Activated T-cell treated with anti-CD3 and anti-CD28 coated beads, Interleukin-2, amount 50 U/mL, for 72 hours (primary cell): ENCODE results near the gene CREB5. TPM values are rescaled to one million over a fixed set of nuclear protein-coding genes. Genes with fewer than 3 reads are reported as not detected.

Experiments
- ATAC-seq, 2 donors: fragments of 150-1000 bp; cut with Tn5 transposase; replicated peaks in 1 of 2; 2 replicates each; pipeline ENCODE4 v1.10.0; 2021; ENCODE audit warnings: moderate library complexity in 2 of 2, mild to moderate bottlenecking in 1 of 2
- DNase-seq, 2 donors: peaks; one replicate each; pipeline ENCODE4 v3.0.0; 2021 to 2022; ENCODE audit warnings: mixed read lengths in 1 of 2
- H3K27ac Mint-ChIP-seq: one replicate; pipeline ENCODE4 v1.8.0; 2022; ENCODE audit warnings: mild to moderate bottlenecking, moderate library complexity, mixed read lengths
- H3K27me3 Mint-ChIP-seq: one replicate; pipeline ENCODE4 v1.8.0; 2022; ENCODE audit warnings: low read depth, mixed read lengths
- H3K36me3 Mint-ChIP-seq, 2 donors: one replicate each; pipeline ENCODE4 v1.8.0; 2022; ENCODE audit warnings: mixed read lengths in 2 of 2, mild to moderate bottlenecking in 1 of 2; ENCODE audit not compliant: insufficient read depth in 2 of 2
- H3K4me1 Mint-ChIP-seq: one replicate; pipeline ENCODE4 v1.8.0; 2022; ENCODE audit warnings: low read depth, mixed read lengths
- H3K4me3 Mint-ChIP-seq, 2 donors: one replicate each; pipeline ENCODE4 v1.8.0; 2022; ENCODE audit warnings: mild to moderate bottlenecking in 2 of 2, mixed read lengths in 2 of 2, moderate library complexity in 2 of 2
- H3K9me3 Mint-ChIP-seq, 2 donors: one replicate each; pipeline ENCODE4 v1.8.0; 2022; ENCODE audit warnings: mixed read lengths in 2 of 2
- total RNA-seq, 2 donors: library from RNA; stranded (reverse); gene quantifications; one replicate each; pipeline ENCODE4 v1.2.3, GENCODE V29; 2022

Gene CREB5
- total RNA-seq, 2 donors from 2014 or later: 1.2 to 1.9 TPM

- Mint-ChIP-seq H3K27ac (no peak overlapping the region), H3K36me3 (no peaks in the 10 kb centered on the region), H3K9me3 (no peaks in the 10 kb centered on the region), H3K27me3 (peaks cover 65% of the 10 kb centered on the region), H3K4me1 (peaks cover 15% of the 10 kb centered on the region), H3K4me3 (peak overlapping the region; percentile 80 to 90)
- no peak for ATAC-seq
- DNase-seq: no peak
These were observed 440.8 kb downstream of the CREB5 start for GRCh38 chr7:28853150-28853549.

DNA sequence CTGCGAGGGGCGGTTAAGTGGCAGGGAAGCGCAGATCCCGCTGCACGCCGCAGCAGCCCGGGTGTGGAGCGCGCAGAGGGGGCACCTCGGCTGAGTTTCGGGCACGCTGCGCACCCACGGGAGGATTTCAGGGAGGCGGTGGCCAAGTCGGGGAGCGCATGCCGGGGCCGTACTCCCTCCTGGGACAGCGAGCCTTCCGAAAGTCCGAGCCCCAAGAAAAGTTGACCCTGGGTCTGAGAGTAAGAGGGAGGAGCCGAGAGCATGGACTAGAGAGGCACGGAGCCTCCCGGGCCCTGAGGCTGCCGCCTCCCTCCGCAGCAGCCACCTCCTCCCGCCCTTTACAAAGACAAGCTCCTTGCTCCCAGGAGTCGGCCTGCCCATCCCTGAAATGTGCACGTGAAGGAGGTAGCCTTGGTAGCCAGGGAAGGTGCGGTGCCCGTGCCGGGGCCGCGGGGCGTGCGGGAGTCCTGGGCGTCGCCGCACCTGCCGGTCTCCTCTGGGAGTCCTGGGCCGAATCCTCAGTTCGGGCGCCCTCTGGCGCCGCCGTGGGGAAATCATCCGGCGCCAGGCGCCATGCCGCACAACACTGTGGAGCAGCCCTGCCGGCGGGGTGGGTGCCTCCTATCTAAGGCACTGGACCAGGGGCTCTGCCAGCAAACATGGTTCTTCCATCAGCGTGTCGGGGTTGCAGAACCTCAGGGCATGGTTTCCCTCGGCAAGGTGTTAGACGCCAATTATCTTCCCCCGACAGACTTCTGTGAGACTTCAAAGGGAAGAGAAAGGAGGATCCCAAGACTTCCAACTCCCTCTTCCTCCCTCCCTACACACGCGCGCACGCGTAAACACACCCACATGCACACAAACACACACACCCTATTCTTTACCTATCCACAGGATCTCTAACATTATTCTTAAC lies 441.8 kb downstream of the CREB5 start:
- H3K9me3 Mint-ChIP-seq: no peaks in the 10 kb centered on the region
- H3K4me3 Mint-ChIP-seq: peak overlapping the region; percentile 80 to 90
- peaks cover 72% of the 10 kb centered on the region for H3K27me3 Mint-ChIP-seq
- H3K4me1 Mint-ChIP-seq: peaks cover 15% of the 10 kb centered on the region
- H3K27ac Mint-ChIP-seq: no peak overlapping the region
- DNase-seq (peak; percentile 76 to 83), ATAC-seq (peak; percentile 99 to 100)
- no peaks in the 10 kb centered on the region for H3K36me3 Mint-ChIP-seq

- peaks cover 79% of the 10 kb centered on the region for H3K27me3 Mint-ChIP-seq
- H3K27ac Mint-ChIP-seq: no peak overlapping the region
- DNase-seq (no peak), ATAC-seq (no peak)
- H3K36me3 Mint-ChIP-seq: no peaks in the 10 kb centered on the region
- H3K9me3 Mint-ChIP-seq: no peaks in the 10 kb centered on the region
- H3K4me3 Mint-ChIP-seq: peak overlapping the region in 1 of 2 donors; percentile 80
- H3K4me1 Mint-ChIP-seq: peaks cover 15% of the 10 kb centered on the region
These were observed 442.4 kb downstream of the CREB5 start for GRCh38 chr7:28854750-28855074.

DNA sequence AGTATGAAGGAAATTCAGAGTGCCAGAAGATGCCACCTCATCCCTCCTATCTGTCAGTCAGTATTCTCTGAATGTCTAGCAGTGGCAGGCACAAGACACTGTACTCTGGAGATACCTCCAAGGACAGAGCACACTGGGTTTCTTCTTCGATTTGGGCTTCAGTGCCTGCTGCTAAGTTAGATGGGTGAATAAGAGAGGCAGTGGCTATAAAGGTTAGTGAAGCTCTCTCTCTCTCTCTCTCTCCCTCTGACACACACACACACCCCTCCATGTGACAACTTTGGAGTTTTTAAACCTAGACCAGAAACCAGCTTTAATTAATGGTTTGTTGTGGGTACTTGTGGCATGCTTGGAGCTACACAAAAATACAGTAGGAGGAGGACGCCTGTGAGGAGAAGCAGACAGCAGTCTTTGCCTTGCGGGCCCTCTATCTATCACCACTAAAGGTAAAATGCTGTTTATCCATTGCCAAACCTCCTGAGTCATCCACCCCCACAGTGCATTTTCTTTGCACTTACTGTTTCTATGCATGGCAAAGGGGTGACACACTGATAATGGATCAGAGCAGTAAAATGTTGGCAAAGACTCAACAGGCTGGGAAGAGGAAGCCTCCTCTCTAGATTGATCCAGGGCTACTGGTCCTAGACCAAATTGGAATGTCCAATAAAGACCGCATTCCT lies 443.4 kb downstream of the CREB5 start:
- Mint-ChIP-seq H3K9me3 (no peaks in the 10 kb centered on the region), H3K4me1 (peaks cover 15% of the 10 kb centered on the region), H3K27me3 (peaks cover 85% of the 10 kb centered on the region), H3K27ac (no peak overlapping the region), H3K4me3 (no peak overlapping the region), H3K36me3 (no peaks in the 10 kb centered on the region)
- no peak for ATAC-seq
- DNase-seq: no peak

GRCh38 chr7:28856656-28857055 lies 444.3 kb downstream of the CREB5 start:
- Mint-ChIP-seq H3K9me3 (no peaks in the 10 kb centered on the region), H3K27me3 (peaks cover 75% of the 10 kb centered on the region), H3K27ac (no peak overlapping the region), H3K4me1 (peaks cover 15% of the 10 kb centered on the region), H3K36me3 (no peaks in the 10 kb centered on the region), H3K4me3 (no peak overlapping the region)
- ATAC-seq (no peak), DNase-seq (no peak)

GRCh38 chr7:28858206-28858605 lies 445.9 kb downstream of the CREB5 start:
- Mint-ChIP-seq H3K27ac (no peak overlapping the region), H3K4me3 (no peak overlapping the region), H3K27me3 (peaks cover 67% of the 10 kb centered on the region), H3K9me3 (no peaks in the 10 kb centered on the region), H3K4me1 (peaks cover 13% of the 10 kb centered on the region), H3K36me3 (no peaks in the 10 kb centered on the region)
- ATAC-seq (no peak), DNase-seq (no peak)

DNA sequence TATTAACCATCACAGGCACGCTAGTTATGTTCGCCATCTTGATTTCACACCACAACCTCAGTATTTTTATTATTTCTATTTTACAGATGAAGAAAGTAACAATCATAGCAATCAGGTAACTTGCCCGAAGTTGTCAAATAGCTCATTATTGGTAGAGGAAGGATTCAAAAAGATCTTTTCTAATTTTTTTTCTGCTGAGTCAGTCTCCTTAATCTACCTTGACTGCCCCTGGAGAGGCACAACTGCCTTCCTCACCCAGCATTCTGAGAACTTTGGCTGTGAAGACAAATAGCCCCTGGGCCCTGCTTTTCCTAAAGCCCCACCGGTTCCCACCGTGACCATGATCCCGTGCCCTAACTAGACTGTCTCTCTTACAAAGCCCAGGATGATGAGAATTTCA lies 446.6 kb downstream of the CREB5 start:
- Mint-ChIP-seq H3K9me3 (no peaks in the 10 kb centered on the region), H3K4me1 (peaks cover 6% of the 10 kb centered on the region), H3K4me3 (no peak overlapping the region), H3K27ac (no peak overlapping the region), H3K27me3 (peaks cover 66% of the 10 kb centered on the region), H3K36me3 (no peaks in the 10 kb centered on the region)
- ATAC-seq (no peak), DNase-seq (no peak)

DNA sequence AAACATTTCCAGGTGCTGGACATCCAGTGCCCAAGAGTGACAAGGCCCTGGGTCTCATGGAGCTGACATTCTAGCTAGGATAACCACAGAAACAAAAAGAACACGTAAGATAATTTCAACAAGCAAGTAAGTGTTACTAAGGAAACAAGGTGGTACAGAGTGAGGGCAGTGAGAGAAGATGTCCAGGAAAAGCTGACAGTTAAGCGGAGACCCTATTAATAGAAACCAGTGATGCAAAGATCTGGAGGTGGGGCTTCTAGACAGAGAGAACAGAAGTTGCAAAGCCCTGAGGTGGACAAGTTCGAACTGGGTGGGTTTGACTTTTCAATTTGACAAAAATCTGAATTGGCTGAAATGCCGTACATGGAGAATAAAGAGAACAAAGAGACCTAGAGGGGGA lies 449.5 kb downstream of the CREB5 start:
- H3K27me3 Mint-ChIP-seq: peaks cover 46% of the 10 kb centered on the region
- H3K9me3 Mint-ChIP-seq: no peaks in the 10 kb centered on the region
- H3K36me3 Mint-ChIP-seq: no peaks in the 10 kb centered on the region
- ATAC-seq (no peak), DNase-seq (no peak)
- H3K27ac Mint-ChIP-seq: no peak overlapping the region
- H3K4me1 Mint-ChIP-seq: no peaks in the 10 kb centered on the region
- no peak overlapping the region for H3K4me3 Mint-ChIP-seq

DNA sequence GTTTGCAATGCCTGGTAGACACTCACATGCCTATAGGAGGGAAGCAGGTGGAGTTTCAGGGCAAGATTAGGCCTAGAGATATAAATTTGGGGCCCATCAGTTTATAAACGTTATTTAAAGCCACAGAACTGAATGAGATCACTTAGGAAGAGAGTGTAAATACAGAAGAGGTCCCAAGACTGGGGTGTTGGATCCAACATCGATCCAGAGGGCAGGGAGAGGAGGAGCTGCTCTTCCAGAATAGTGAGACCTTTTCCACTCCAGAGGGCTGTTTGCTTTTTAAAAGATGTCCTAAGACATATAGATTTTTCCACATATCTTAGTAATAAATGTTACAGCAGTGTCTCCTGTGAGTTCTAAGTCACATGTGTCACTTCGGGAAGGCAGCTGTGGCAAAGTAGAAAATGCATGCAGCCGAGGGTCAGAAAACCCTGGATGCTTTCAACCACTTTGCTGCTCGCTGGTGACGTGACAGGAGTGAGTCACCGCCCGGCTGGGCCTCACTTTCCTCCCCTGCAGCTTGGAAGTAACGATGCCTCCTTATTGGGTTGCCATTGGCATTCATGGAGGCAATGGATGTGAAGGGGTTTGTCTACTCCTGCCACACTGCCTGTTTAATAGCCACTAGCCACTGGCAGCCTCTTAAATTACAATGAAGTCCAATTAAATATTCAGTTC lies 450.4 kb downstream of the CREB5 start:
- H3K27ac Mint-ChIP-seq: no peak overlapping the region
- no peak for DNase-seq
- no peak overlapping the region for H3K4me3 Mint-ChIP-seq
- no peak for ATAC-seq
- no peaks in the 10 kb centered on the region for H3K9me3 Mint-ChIP-seq
- no peaks in the 10 kb centered on the region for H3K36me3 Mint-ChIP-seq
- H3K4me1 Mint-ChIP-seq: no peaks in the 10 kb centered on the region
- peaks cover 41% of the 10 kb centered on the region for H3K27me3 Mint-ChIP-seq

DNA sequence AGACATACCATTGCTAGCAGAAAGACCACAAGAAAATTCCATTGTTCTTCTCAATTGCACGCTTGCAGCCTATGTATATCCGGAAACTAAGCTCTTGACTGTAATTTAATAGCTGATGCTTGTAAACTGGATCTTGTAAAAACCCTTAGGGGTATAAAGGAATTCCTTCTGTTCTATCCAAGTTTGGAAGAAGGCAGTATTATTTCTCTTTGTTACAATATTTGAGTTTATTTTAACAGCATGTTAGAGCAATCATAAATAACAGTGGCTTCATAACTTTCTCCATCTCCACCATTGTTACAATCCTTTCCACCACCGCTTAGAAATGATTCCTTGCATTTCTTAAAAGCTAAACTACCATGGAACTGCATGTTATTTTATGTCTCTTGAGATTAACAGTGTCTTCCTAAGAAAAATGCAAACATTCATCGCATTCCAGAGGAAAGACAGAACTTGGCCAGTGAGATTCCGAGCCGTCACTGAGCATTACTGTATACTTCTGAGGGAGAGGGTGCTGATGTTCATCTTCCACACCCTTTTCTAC lies 453.4 kb downstream of the CREB5 start:
- DNase-seq: no peak
- H3K27ac Mint-ChIP-seq: no peak overlapping the region
- H3K9me3 Mint-ChIP-seq: no peaks in the 10 kb centered on the region
- no peak overlapping the region for H3K4me3 Mint-ChIP-seq
- H3K36me3 Mint-ChIP-seq: no peaks in the 10 kb centered on the region
- H3K27me3 Mint-ChIP-seq: peaks cover 22% of the 10 kb centered on the region
- no peaks in the 10 kb centered on the region for H3K4me1 Mint-ChIP-seq
- no peak for ATAC-seq

DNA sequence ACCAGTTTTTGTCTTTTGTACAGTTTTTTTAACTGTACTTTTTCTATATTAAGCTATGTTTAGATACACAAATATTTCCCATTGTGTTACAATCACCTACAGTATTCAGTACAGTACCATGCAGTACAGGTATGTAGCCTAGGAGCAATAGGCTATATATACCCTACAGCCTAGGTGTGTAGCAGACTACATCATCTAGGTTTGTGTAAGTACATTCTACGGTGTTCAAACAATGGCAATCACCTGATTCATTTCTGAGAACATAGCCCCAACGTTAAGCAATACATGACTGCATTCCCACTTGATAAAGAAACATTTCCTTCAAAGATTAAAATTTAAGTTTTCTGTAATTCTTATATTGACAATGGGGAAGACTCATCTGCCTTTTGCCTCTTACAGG lies 456.4 kb downstream of the CREB5 start:
- DNase-seq (no peak), ATAC-seq (no peak)
- no peaks in the 10 kb centered on the region for H3K4me1 Mint-ChIP-seq
- no peak overlapping the region for H3K4me3 Mint-ChIP-seq
- no peak overlapping the region for H3K27ac Mint-ChIP-seq
- no peaks in the 10 kb centered on the region for H3K36me3 Mint-ChIP-seq
- peaks cover 14% of the 10 kb centered on the region for H3K27me3 Mint-ChIP-seq
- no peaks in the 10 kb centered on the region for H3K9me3 Mint-ChIP-seq

GRCh38 chr7:28871077-28871476 lies 458.8 kb downstream of the CREB5 start:
- no peak for DNase-seq
- no peak for ATAC-seq
- no peak overlapping the region for H3K4me3 Mint-ChIP-seq
- H3K4me1 Mint-ChIP-seq: no peaks in the 10 kb centered on the region
- no peak overlapping the region for H3K27ac Mint-ChIP-seq
- no peaks in the 10 kb centered on the region for H3K9me3 Mint-ChIP-seq
- peaks cover 10% of the 10 kb centered on the region for H3K27me3 Mint-ChIP-seq
- H3K36me3 Mint-ChIP-seq: no peaks in the 10 kb centered on the region

DNA sequence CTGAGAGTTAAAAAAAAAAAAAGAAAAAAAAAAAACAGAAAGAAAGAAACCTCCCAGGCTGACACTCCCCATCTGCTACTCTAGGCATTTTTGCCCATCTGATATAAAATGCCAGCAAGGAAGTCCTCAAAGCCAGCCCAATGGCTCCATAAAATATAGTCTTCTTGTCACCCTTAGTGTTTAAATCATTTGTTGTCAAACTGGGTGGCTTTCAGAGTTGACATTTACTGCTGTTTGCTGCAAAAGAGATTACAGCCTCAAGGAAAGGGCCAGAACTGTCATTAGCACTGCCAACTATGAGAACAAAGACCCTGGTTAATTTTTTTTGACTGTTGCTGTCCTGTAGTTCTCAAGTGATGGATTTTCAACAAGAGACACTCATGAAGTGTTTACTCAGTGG lies 459.3 kb downstream of the CREB5 start:
- peaks cover 12% of the 10 kb centered on the region for H3K27me3 Mint-ChIP-seq
- H3K4me1 Mint-ChIP-seq: no peaks in the 10 kb centered on the region
- H3K36me3 Mint-ChIP-seq: no peaks in the 10 kb centered on the region
- H3K9me3 Mint-ChIP-seq: no peaks in the 10 kb centered on the region
- H3K4me3 Mint-ChIP-seq: no peak overlapping the region
- DNase-seq (no peak), ATAC-seq (no peak)
- no peak overlapping the region for H3K27ac Mint-ChIP-seq
